NCI-H2196 (cell line): ENCODE data around the gene RSPH6A.

Source experiments
- DNase-seq: peaks from one replicate; lab custom pipeline; 2025; ENCODE audit not compliant: unreplicated experiment; lab: John Stamatoyannopoulos, UW

RSPH6A gene

GRCh38 chr19:45814851-45815480, at the start of gene RSPH6A:
TSS of gene RSPH6A (minus strand) at chr19:45815308. CDS start at chr19:45815176, 132 bp downstream.
- no peak for DNase-seq

DNA sequence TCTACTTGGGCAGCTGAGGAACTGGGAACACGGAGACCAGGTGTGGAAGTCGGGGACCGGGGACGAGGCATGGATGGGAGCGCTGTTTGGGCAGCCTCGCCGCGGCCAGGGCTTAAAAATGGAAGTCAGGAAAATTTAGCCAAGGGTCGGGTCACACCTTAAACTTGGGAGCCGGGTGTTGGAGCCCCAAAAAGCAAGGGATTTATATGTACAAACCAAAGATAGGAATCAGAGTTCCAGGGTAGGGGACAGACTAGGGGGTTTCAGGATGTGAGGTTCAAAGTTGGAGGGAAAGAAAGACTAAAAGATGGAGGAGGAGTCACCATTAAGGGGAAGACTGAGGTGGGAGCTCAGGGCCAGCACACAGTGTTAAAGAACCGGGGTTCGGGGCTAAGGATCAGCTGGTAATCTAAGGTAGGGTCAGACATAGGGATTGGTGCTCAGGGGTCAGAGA, 49.5 kb upstream of the RSPH6A start:
- no peak for DNase-seq

GRCh38 chr19:45863840-45864628, 48.9 kb upstream of the RSPH6A start, which contains the start of gene FOXA3:
TSS of gene FOXA3 (plus strand) at chr19:45864326. CDS start at chr19:45864457, 131 bp downstream.
- peak; percentile 41 for DNase-seq

DNA sequence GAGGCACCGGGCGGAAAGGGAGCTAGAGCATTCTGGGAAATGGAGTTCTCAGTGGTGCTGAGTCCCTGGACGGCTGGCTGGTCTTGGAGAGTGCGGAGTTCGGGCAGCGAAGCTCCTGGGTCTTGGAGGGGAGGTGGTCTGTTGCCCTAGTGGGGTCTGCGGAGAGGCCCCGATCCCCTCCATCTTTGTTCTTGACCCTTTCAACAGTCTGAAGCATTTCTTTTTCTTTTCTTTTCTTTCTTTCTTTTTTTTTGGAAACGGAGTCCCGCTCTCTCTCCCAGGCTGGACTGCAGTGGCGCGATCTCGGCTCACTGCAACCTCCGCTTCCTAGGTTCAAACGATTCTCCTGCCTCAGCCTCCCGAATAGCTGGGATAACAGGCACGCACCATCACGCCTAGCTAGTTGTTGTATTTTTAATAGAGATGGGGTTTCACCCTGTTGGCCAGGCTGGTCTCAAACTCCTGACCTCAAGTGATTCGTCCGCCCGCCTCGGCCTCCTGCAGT, 48.3 kb upstream of the RSPH6A start:
- DNase-seq = no peak

DNA sequence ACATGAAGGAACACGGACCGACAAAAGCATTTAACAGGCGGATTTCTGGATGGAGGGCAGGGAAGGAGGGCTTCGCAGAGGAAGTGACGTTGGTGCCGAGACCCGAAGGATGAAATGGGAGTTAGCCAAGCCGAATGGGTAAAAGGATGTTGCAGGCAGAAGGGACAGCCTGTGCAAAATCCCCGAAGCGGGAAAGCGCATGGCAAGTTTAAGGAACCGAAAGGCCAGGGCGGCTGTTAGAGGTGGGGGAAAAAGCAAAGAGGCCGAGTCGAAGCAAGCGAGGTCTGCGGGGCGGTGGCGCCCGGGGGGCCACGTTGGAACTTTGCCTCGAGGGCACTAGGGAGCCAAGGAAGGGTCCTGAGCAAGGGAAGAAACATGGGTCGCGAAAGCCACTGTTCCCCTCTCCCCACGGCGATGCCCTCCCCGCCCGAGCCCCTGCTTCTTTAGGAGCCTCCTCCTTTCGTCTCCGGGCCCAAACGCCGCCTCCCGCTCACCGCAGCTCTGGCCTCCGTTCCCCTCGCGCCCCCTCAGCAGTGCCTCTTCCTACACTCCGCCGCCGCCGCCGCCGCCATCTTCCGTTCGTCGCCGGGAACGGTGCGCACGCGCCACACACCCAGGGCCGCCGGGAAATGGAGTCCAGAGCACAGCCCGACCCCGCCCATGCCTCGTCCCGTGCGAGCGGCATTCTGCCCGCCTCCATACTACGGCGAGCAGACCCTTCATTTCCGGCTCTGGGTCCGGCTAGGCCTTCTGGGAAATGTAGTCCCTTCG, 47.6 kb upstream of the RSPH6A start, which contains the start of gene SYMPK:
Gene SYMPK, minus strand, starts transcription at position 584 of the 771 bp plus-strand sequence. CDS start 8,652 bp downstream, outside the sequence.
- DNase-seq = peak; percentile 98

DNA sequence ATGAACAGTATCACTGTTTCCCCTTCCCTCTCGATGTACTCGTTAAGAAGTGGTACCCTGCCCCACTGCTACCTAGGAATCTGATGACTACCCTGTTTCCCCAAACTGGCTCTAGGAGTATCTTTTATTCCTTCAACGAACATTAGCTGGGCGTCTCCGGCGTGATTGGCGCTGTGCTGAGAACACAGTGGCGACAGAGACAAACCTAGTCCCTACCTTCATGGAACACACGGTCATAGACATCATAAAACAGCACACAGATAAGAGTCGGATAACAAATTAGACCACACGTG, 47.1 kb upstream of the RSPH6A start:
- no peak for DNase-seq

- DNase-seq = no peak
Measured at GRCh38 chr19:45860359-45861259, 45.5 kb upstream of the RSPH6A start.

GRCh38 chr19:45854167-45854778, 39.2 kb upstream of the RSPH6A start:
- DNase-seq = no peak

GRCh38 chr19:45852983-45853382, 37.9 kb upstream of the RSPH6A start:
- DNase-seq = peak; percentile 86

DNA sequence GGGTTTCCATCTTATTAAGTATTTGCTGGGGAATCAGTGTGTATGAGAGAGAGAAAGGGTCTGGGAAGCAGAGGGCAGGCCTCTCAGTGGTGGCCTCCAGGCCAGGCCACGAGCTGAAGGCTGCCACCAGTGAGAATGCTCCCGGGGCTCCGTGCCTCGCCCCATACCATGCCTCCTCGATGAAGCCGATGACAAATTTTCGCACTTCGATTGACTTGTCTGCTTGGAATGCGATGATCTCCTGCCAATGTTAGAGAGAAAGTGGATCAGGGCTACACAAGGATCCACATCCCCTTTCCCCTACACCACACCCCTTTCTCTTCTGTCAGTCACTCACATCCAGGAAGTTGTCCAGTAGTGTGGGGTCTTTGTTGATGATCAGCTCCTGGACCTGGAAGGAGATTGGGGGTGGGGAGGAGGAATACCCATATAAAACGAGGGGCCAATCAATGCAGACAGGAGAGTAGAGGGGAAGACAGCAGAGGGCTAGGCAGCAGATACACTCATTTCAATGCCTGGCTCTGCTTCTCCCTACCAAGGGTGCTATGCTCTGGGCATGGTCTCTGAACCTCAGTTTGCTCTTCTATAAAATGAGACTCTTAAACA, 37.1 kb upstream of the RSPH6A start:
- DNase-seq = no peak

DNA sequence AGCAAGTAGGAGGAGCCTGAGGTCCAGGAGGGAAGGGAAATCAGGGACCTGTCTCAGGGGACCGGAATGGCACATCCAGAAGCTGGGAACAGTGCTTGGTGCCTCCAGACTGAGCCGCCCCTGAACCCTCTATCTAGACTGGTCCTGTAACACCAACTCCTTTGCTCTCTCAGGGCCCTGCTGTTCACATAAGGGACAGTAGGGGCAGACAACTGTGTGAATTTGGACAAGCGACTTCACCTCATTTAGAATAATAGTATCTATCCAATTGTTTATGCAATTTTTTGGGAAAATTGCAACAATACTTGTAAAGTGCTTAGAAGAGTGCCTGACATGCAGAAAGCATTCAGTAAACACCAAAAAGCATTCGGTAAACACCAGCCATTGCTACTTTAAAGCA, 33.8 kb upstream of the RSPH6A start:
- DNase-seq = no peak

DNA sequence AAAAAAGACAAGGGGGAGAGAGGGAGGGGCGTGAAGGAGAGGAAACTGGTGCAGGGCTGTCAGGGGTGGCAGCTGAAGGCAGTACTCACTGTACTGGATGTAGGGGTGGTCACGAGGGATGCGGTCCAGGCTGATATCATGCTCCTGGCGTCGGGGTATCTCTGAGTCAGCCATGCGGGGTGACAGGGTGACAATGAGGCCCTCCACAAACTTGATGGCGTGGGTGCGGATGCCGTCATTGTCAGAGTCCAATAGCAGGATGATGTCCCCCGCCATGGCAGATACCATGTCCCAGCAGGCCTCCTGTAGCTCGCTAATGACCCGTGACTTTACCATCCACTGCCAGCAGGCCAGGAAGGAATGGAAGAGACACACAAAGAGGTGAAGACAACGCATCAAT, 32.6 kb upstream of the RSPH6A start:
- DNase-seq = no peak

DNA sequence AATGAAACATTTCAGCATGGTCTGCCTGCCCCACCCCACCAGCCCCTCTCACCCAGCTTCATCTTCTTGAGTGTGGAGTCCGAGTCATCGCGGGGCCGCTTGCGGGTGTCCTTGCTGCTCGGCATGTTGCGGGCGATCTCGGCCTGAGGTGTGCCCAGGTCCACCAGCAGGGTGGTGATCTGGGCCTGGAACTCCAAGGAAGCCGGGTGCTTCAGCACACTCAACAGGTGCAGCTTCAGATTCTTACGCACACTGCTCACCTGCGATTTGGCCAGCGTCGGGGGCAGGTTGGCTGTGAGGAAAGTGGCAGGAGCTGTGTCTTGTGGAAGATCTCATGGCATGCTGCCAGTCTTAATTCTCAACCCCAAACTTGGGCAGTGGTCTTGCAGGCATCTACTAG, 27.1 kb upstream of the RSPH6A start:
- DNase-seq = no peak

DNA sequence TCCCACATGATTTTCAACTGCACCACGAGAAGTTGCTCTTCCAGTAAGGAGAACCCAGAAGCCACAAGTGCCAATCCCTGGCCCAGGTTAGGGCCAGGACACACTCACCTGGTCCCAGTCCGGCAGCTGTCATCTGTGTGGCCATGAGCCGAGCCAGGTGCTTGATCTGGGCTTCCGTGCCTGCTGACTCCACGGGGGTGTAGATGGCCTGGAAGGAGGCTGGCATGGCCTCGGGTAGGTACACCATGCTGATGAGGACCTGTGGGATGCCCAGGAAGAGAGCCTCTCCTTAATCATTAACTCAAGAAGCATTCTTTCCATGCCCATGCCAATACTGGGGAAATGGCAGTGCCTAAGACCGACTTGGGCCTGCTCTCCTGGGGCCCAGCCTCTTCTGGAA, 19.9 kb upstream of the RSPH6A start:
- DNase-seq = no peak

DNA sequence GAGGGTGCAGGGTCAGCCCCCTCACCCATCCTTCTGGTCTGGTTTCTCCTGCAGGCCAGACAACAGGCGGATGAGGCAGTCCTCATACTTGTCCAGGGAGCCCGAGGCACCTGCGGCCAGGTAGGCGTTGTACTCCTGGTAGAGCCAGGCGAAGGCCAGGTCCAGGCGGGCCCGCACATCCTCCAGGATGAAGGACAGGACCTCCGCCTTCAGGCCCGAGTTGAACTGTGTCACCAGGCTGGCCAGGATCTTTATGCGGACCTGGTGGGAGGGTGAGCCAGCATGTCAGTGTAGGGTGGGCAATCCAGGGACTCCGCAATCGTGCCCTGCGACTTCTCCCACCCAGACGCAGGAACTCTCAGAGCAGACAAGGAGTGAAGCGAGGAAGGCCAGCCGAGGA, 13.8 kb upstream of the RSPH6A start:
- DNase-seq = no peak

GRCh38 chr19:45828523-45828922, 13.4 kb upstream of the RSPH6A start:
- no peak for DNase-seq

DNA sequence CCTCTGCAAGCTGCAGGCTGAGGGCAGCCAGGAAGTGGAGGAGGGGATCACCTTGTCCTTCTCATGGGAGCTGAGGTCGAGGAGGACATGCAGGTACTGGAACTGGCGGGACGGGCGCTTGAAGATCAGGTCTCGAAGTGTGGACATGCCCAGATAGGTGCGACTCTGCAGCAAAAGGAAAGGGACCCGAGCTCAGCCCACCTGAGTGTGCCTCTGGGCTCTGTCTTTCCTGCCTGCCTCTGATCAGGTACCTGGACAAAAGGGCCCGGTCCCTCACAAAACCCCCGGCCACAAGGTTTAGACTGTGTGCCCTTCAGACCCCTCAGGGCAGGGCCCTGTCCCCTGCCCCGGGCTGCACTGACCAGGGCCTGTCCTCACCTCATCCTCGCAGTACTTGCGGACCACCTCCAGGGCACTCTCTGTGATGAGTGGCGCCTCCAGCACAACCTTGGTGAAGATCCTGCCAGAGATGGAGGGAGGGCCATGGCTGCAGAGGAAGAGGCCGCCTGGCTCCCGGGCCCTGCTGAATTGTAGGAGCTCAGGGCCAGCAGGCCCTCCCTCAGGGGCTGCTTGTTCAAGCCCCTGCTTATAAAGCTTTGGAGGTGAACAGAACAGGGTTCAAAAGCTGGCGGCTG, 12.5 kb upstream of the RSPH6A start:
- DNase-seq = no peak

DNA sequence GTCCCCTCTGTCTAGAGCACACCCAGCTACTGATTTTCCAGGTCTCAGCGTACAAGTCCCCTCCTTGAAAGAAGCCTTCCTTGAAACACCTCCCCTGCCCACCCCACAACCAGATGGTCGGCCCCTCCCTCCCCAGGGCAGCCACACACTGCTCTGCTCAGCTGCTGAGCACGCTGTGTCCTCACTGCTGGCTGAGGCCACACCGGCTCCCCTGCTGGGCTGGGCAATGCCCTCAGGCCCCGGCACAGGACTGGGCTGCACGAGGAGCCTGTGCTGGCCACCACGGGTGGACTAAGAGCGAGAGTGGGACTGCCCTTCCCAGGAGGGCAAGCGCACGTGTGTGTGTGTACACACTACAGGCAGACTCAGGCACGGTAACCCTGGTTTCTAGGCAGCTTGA, 11.8 kb upstream of the RSPH6A start:
- no peak for DNase-seq
